Stomach (tissue), 9 donors: ENCODE results near the gene THSD4. TPM values are rescaled to one million over a fixed set of nuclear protein-coding genes. Genes with fewer than 3 reads are reported as not detected.

ENCODE experiments used
- DNase-seq, 2 donors: peaks; one replicate each; pipeline versions ENCODE4 v3.0.0 to v3.0.0-alpha.2; 2013 to 2019
- H3K27ac ChIP-seq, 5 donors: fragments of 200-600 bp in 4 of 5; sonication (generic) in 4 of 5; one replicate each; pipeline ENCODE4 v1.5.1; 2013 to 2019; ENCODE audit warnings: mild to moderate bottlenecking in 1 of 5, moderate library complexity in 1 of 5
- H3K27me3 ChIP-seq, 3 donors: fragments of 200-600 bp; sonication (generic); one replicate each; pipeline ENCODE4 v1.5.1; 2017 to 2019; ENCODE audit warnings: mixed run types in 1 of 3
- H3K36me3 ChIP-seq, 4 donors: fragments of 200-600 bp; sonication (generic); 1 replicate in 3 of 4; 2 replicates in 1 of 4; pipeline ENCODE4 v1.5.1; 2016 to 2019
- H3K4me1 ChIP-seq, 4 donors: fragments of 200-600 bp; sonication (generic); one replicate each; pipeline ENCODE4 v1.5.1; 2016 to 2019
- H3K4me3 ChIP-seq, 4 donors: fragments of 200-600 bp; sonication (generic) in 3 of 4; one replicate each; pipeline ENCODE4 v1.5.1; 2016 to 2019; ENCODE audit warnings: mild to moderate bottlenecking in 1 of 4
- H3K9me3 ChIP-seq, 4 donors: fragments of 200-600 bp; sonication (generic); one replicate each; pipeline ENCODE4 v1.5.1; 2016 to 2019
- CTCF ChIP-seq, 7 experiments: fragments of 450-650 bp in 4 of 7; fragments of 200-600 bp in 3 of 7; sonication (generic) in 3 of 7; IDR thresholded peaks; one replicate each; pipeline ENCODE4 v1.5.1; 2016 to 2019; ENCODE audit warnings: antibody characterized with exemption in 7 of 7, control low read depth in 2 of 7, mild to moderate bottlenecking in 1 of 7
- EP300 ChIP-seq: sonication (generic); formaldehyde crosslinking; IDR thresholded peaks from one replicate; pipeline ENCODE4 v1.6.1; 2017; ENCODE audit warnings: antibody characterized with exemption
- POLR2A ChIP-seq, 4 donors: fragments of 450-650 bp; IDR thresholded peaks; one replicate each; pipeline ENCODE4 v1.6.1; 2016; ENCODE audit warnings: antibody characterized with exemption in 4 of 4, control low read depth in 2 of 4, mild to moderate bottlenecking in 1 of 4, moderate library complexity in 1 of 4
- POLR2AphosphoS5 ChIP-seq, 3 donors: sonication (generic); formaldehyde crosslinking; IDR thresholded peaks; one replicate each; pipeline ENCODE4 v1.6.1; 2016; ENCODE audit warnings: antibody characterized with exemption in 3 of 3
- WGBS, 5 donors: extraction: QIAGEN DNeasy Blood & Tissue Kit in 3 of 5; methylation state at CpG; one replicate each; pipeline versions ENCODE4 v1.1.5 to v1.1.7; 2013 to 2018; 5-methylcytosine and 5-hydroxymethylcytosine counted together
- intact Hi-C: fragments of 100-400 bp; cut with DNase I; formaldehyde crosslinking; loops from one replicate; pipeline ENCODE4 v1.15.1; 2023; ENCODE audit warnings: low total_unique reads
- polyA plus RNA-seq, 3 donors: library from polyadenylated mRNA; stranded (reverse); fragments of 200-250 nt; gene quantifications; one replicate each; pipeline ENCODE4 v1.2.3, GENCODE V29; 2013
- total RNA-seq, 5 donors: library from RNA; depleted of rRNA; stranded (reverse); fragments of >200 nt; gene quantifications; one replicate each; pipeline versions ENCODE4 v1.1.0 to v1.2.3, GENCODE V29; 2014 to 2016
- donor health status: healthy with polysubstance abuse.
- donor health status: Bipolar disorder and iron deficiency.
- donor health status: healthy.

The THSD4 gene
- total and polyA plus RNA-seq, 8 donors = 1.8 to 79.4 (median 22.0) TPM

- WGBS, 5 donors = 77 to 87% (median 82%) methylated on average over 12 to 16 of the region's 16 CpGs
- intact Hi-C loops = no loop called here
These were observed 695.2 kb downstream of the THSD4 start, which contains the start of gene NR2E3 for GRCh38 chr15:71810256-71811035. TSS of gene NR2E3 (plus strand) at chr15:71810554. CDS start at chr15:71810744, 190 bp downstream.

GRCh38 chr15:71811036-71811736 lies 695.9 kb downstream of the THSD4 start:
- Histone ChIP-seq H3K36me3 (no peaks in the 10 kb centered on the region), H3K27me3 (no peaks in the 10 kb centered on the region), H3K4me1 (no peaks in the 10 kb centered on the region), H3K9me3 (no peaks in the 10 kb centered on the region), H3K27ac (no peak overlapping the region), H3K4me3 (no peak overlapping the region)
- TF ChIP-seq POLR2AphosphoS5 (IDR thresholded peaks at IDR 0.05) (no peak), POLR2A (IDR thresholded peaks at IDR 0.05) (no peak), EP300 (no peak), CTCF (IDR thresholded peaks at IDR 0.05) (no peak)
- intact Hi-C loops = no loop called here
- 84 to 92% (median 88%) methylated on average over 26 to 27 of the region's 27 CpGs for WGBS, 5 donors
- no peak for DNase-seq

More at GRCh38 chr15:71810256-71811035, 695.2 kb downstream of the THSD4 start, which contains the start of gene NR2E3:
- H3K9me3 ChIP-seq = no peaks in the 10 kb centered on the region
- H3K4me1 ChIP-seq = no peaks in the 10 kb centered on the region
- no peak for TF ChIP-seq EP300
- no peak for TF ChIP-seq CTCF (IDR thresholded peaks at IDR 0.05)
- no peak for TF ChIP-seq POLR2A (IDR thresholded peaks at IDR 0.05)
- TF ChIP-seq POLR2AphosphoS5 (IDR thresholded peaks at IDR 0.05) = no peak
- no peak for DNase-seq
- no peak within 1 kb of the TSS for H3K4me3 ChIP-seq
- no peak within 1 kb of the TSS for H3K27ac ChIP-seq
- H3K36me3 ChIP-seq = no peaks in the 10 kb centered on the region
- H3K27me3 ChIP-seq = no peaks in the 10 kb centered on the region

- H3K36me3 ChIP-seq = no peaks in the 10 kb centered on the region
- no peak overlapping the region for H3K4me3 ChIP-seq
- intact Hi-C loops = no loop called here
- no peaks in the 10 kb centered on the region for H3K4me1 ChIP-seq
- H3K27me3 ChIP-seq = no peaks in the 10 kb centered on the region
- no peaks in the 10 kb centered on the region for H3K9me3 ChIP-seq
- DNase-seq = no peak
- 89 to 94% (median 91%) methylated on average over 27 to 38 of the region's 38 CpGs for WGBS, 5 donors
- no peak overlapping the region for H3K27ac ChIP-seq
- TF ChIP-seq EP300 = no peak
- TF ChIP-seq POLR2A (IDR thresholded peaks at IDR 0.05) = no peak
- no peak for TF ChIP-seq CTCF (IDR thresholded peaks at IDR 0.05)
- TF ChIP-seq POLR2AphosphoS5 (IDR thresholded peaks at IDR 0.05) = no peak
These were observed 696.8 kb downstream of the THSD4 start for GRCh38 chr15:71811752-71812735.
